ENCODE measurements around the gene BIN1.

DNA sequence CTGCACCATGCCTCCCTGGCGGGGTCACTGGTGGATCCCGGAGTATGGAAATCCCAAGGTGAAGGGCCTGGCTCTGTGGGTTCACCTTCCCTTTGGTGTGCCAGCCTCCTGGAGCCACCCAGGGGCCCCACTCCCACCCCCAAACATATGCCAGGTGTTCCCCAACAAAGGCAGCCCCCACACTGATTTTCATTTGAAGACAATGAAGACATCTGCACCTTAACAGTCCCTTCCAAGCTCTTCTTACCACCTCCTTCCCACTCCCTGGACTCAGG, 11.7 kb downstream of the BIN1 start:
- TF ChIP-seq, protein P1, sequence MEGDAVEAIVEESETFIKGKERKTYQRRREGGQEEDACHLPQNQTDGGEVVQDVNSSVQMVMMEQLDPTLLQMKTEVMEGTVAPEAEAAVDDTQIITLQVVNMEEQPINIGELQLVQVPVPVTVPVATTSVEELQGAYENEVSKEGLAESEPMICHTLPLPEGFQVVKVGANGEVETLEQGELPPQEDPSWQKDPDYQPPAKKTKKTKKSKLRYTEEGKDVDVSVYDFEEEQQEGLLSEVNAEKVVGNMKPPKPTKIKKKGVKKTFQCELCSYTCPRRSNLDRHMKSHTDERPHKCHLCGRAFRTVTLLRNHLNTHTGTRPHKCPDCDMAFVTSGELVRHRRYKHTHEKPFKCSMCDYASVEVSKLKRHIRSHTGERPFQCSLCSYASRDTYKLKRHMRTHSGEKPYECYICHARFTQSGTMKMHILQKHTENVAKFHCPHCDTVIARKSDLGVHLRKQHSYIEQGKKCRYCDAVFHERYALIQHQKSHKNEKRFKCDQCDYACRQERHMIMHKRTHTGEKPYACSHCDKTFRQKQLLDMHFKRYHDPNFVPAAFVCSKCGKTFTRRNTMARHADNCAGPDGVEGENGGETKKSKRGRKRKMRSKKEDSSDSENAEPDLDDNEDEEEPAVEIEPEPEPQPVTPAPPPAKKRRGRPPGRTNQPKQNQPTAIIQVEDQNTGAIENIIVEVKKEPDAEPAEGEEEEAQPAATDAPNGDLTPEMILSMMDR (conservative IDR thresholded peaks at IDR 0.05; ENCODE audit: low read depth, low read length), result no peak
- TF ChIP-seq, protein P2, sequence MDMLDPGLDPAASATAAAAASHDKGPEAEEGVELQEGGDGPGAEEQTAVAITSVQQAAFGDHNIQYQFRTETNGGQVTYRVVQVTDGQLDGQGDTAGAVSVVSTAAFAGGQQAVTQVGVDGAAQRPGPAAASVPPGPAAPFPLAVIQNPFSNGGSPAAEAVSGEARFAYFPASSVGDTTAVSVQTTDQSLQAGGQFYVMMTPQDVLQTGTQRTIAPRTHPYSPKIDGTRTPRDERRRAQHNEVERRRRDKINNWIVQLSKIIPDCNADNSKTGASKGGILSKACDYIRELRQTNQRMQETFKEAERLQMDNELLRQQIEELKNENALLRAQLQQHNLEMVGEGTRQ (IDR thresholded peaks at IDR 0.05; ENCODE audit: low read depth, low read length), result no peak
- TF ChIP-seq POLR2A (IDR thresholded peaks at IDR 0.05; ENCODE audit: low read depth, low read length) (no peak), CHD1 (IDR thresholded peaks at IDR 0.05; ENCODE audit: low read depth, low read length) (no peak), MAZ (IDR thresholded peaks at IDR 0.05; ENCODE audit: borderline replicate concordance, low read depth, low read length) (no peak), CEBPB (IDR thresholded peaks at IDR 0.05; ENCODE audit: low read depth, low read length) (no peak)

All from IMR-90 (cell line).